SK-N-SH (cell line): ENCODE results near the gene INPP5J. TPM values are rescaled to one million over a fixed set of nuclear protein-coding genes. Genes with fewer than 3 reads are reported as not detected.

Source experiments
- CTCF ChIA-PET: fragments of 300-600, 350-600 bp; formaldehyde crosslinking; extraction: SDS; loops from one replicate; lab custom pipeline; 2021; lab: Yijun Ruan, JAX
- POLR2A ChIA-PET: fragments of 350-600 bp; sonication (Branson Sonifier 250); formaldehyde crosslinking; extraction: SDS; loops from one replicate; lab custom pipeline; 2020; ENCODE audit warnings: antibody characterized with exemption, inconsistent platforms; lab: Yijun Ruan, JAX
- DNase-seq: peaks from one replicate; pipeline ENCODE4 v3.0.0; 2012
- H2AFZ ChIP-seq: fragments of 200-600 bp; sonication (generic); 2 replicates; pipeline ENCODE4 v1.8.1; 2016; ENCODE audit warnings: antibody characterized with exemption, mild to moderate bottlenecking, low read depth
- H3F3A ChIP-seq: fragments of 200-600 bp; sonication (generic); replicated peaks from 2 replicates; pipeline ENCODE3; 2016; ENCODE audit warnings: antibody characterized with exemption, mild to moderate bottlenecking; ENCODE audit not compliant: insufficient read depth
- H3K27ac ChIP-seq, 2 experiments: fragments of 200-500 bp in 1 of 2; fragments of 200-600 bp in 1 of 2; sonication (Bioruptor generic) in 1 of 2; sonication (generic), shearing (Covaris generic) in 1 of 2; 2 replicates each; pipeline versions ENCODE4 v1.5.1 to v1.6.1; 2014 to 2016; ENCODE audit warnings: low read depth in 2 of 2, inconsistent platforms in 1 of 2, low read length in 1 of 2, mild to moderate bottlenecking in 1 of 2, mixed read lengths in 1 of 2
- H3K27me3 ChIP-seq: fragments of 200-600 bp; sonication (generic), shearing (Covaris generic); 2 replicates; pipeline ENCODE4 v1.6.1; 2016; ENCODE audit warnings: mixed run types; ENCODE audit not compliant: insufficient read depth
- H3K36me3 ChIP-seq, 2 experiments: fragments of 200-500 bp in 1 of 2; fragments of 200-600 bp in 1 of 2; sonication (Bioruptor generic) in 1 of 2; sonication (generic) in 1 of 2; replicated peaks in 1 of 2; 2 replicates each; pipeline versions ENCODE3 to v1.5.1; 2014 to 2016; ENCODE audit warnings: low read length in 1 of 2, mild to moderate bottlenecking in 1 of 2; ENCODE audit not compliant: insufficient read depth in 2 of 2, control insufficient read depth in 1 of 2
- H3K4me1 ChIP-seq, 2 experiments: fragments of 200-500 bp in 1 of 2; fragments of 200-600 bp in 1 of 2; sonication (Bioruptor generic) in 1 of 2; sonication (generic), shearing (Covaris generic) in 1 of 2; 2 replicates each; pipeline versions ENCODE4 v1.5.1 to v1.6.1; 2014 to 2016; ENCODE audit warnings: low read depth in 1 of 2, low read length in 1 of 2, mixed run types in 1 of 2; ENCODE audit not compliant: insufficient read depth in 2 of 2, control insufficient read depth in 1 of 2
- H3K4me2 ChIP-seq: fragments of 200-600 bp; sonication (generic), shearing (Covaris generic); 2 replicates; pipeline ENCODE4 v1.6.1; 2017; ENCODE audit warnings: mixed run types
- H3K4me3 ChIP-seq, 2 experiments: fragments of 200-500 bp in 1 of 2; fragments of 200-600 bp in 1 of 2; sonication (Bioruptor generic) in 1 of 2; sonication (generic), shearing (Covaris generic) in 1 of 2; 2 replicates each; pipeline versions ENCODE4 v1.5.1 to v1.8.1; 2014 to 2016; ENCODE audit warnings: low read depth in 2 of 2, inconsistent platforms in 1 of 2, low read length in 1 of 2, mild to moderate bottlenecking in 1 of 2, mixed read lengths in 1 of 2, moderate library complexity in 1 of 2
- H3K79me2 ChIP-seq: fragments of 200-600 bp; sonication (generic); 2 replicates; pipeline ENCODE4 v1.8.1; 2017; ENCODE audit warnings: mild to moderate bottlenecking; ENCODE audit not compliant: insufficient read depth
- H3K9ac ChIP-seq: fragments of 200-600 bp; sonication (generic); 2 replicates; pipeline ENCODE4 v1.6.1; 2017; ENCODE audit warnings: mixed run types
- H3K9me2 ChIP-seq: fragments of 200-600 bp; sonication (generic); 2 replicates; pipeline ENCODE4 v1.6.1; 2017; ENCODE audit warnings: mixed run types
- H3K9me3 ChIP-seq: fragments of 200-600 bp; sonication (generic); 2 replicates; pipeline ENCODE4 v1.6.1; 2017; ENCODE audit warnings: mixed run types, mild to moderate bottlenecking, moderate library complexity
- H4K20me1 ChIP-seq: fragments of 200-600 bp; sonication (generic); 2 replicates; pipeline ENCODE4 v1.6.1; 2017; ENCODE audit warnings: mild to moderate bottlenecking, mixed run types; ENCODE audit not compliant: insufficient read depth
- CHD2 ChIP-seq: fragments of 150-350 bp; IDR thresholded peaks from 2 replicates; pipeline ENCODE4 v1.6.1; 2018; ENCODE audit warnings: low read length; ENCODE audit not compliant: partially characterized antibody
- CTCF ChIP-seq: fragments of 200-600 bp; sonication (generic); IDR thresholded peaks from 2 replicates; pipeline ENCODE4 v1.6.1; 2017; ENCODE audit warnings: antibody characterized with exemption, mild to moderate bottlenecking, moderate library complexity
- FOSL2 ChIP-seq: IDR thresholded peaks from 2 replicates; pipeline ENCODE4 v1.4.0; 2012; ENCODE audit warnings: low read depth, mild to moderate bottlenecking, moderate library complexity, borderline replicate concordance
- GATA2 ChIP-seq: sonication (generic); formaldehyde crosslinking; IDR thresholded peaks from 2 replicates; pipeline ENCODE4 v1.5.0; 2020; ENCODE audit warnings: mild to moderate bottlenecking, missing genetic modification reagents
- IRF3 ChIP-seq: fragments of 150-350 bp; IDR thresholded peaks from 2 replicates; pipeline ENCODE4 v1.6.1; 2016; ENCODE audit warnings: mild to moderate bottlenecking, low read depth, low read length
- JUND ChIP-seq: IDR thresholded peaks from 2 replicates; pipeline ENCODE4 v1.4.0; 2012
- MAX ChIP-seq: IDR thresholded peaks from 2 replicates; pipeline ENCODE4 v1.4.0; 2012; ENCODE audit warnings: low read depth
- MEF2A ChIP-seq: IDR thresholded peaks from 2 replicates; pipeline ENCODE4 v1.4.0; 2012; ENCODE audit warnings: low read depth, borderline replicate concordance
- NFIC ChIP-seq: IDR thresholded peaks from 2 replicates; pipeline ENCODE4 v1.4.0; 2012; ENCODE audit warnings: borderline replicate concordance
- POLR2AphosphoS5 ChIP-seq: IDR thresholded peaks from 2 replicates; pipeline ENCODE4 v1.6.1; 2012; ENCODE audit warnings: low read depth, low read length
- REST ChIP-seq: IDR thresholded peaks from 2 replicates; pipeline ENCODE4 v1.6.1; 2012; ENCODE audit warnings: mild to moderate bottlenecking, low read depth, low read length, moderate library complexity
- RFX5 ChIP-seq: IDR thresholded peaks from 2 replicates; pipeline ENCODE4 v1.6.1; 2012; ENCODE audit warnings: mild to moderate bottlenecking, improper control_type of control experiment, low read length
- RXRA ChIP-seq: IDR thresholded peaks from 2 replicates; pipeline ENCODE4 v1.4.0; 2012; ENCODE audit warnings: low read depth, mild to moderate bottlenecking, borderline replicate concordance
- SIN3A ChIP-seq: IDR thresholded peaks from 2 replicates; pipeline ENCODE4 v1.6.1; 2012; ENCODE audit warnings: low read depth, mild to moderate bottlenecking, low read length, moderate library complexity, borderline replicate concordance
- SMC3 ChIP-seq: IDR thresholded peaks from 2 replicates; pipeline ENCODE4 v1.6.1; 2012; ENCODE audit warnings: low read depth, low read length, improper control_type of control experiment
- TAF1 ChIP-seq: IDR thresholded peaks from 2 replicates; pipeline ENCODE4 v1.6.1; 2012; ENCODE audit warnings: low read depth, mild to moderate bottlenecking, low read length, moderate library complexity, borderline replicate concordance
- TEAD4 ChIP-seq: IDR thresholded peaks from 2 replicates; pipeline ENCODE4 v1.4.0; 2012; ENCODE audit warnings: mild to moderate bottlenecking, borderline replicate concordance; ENCODE audit not compliant: insufficient read depth
- USF1 ChIP-seq: IDR thresholded peaks from 2 replicates; pipeline ENCODE4 v1.4.0; 2012; ENCODE audit warnings: low read depth, borderline replicate concordance
- YY1 ChIP-seq: IDR thresholded peaks from 2 replicates; pipeline ENCODE4 v1.4.0; 2012; ENCODE audit warnings: low read depth, mild to moderate bottlenecking
- WGBS: methylation state at CpG from one replicate; pipeline ENCODE4 v1.1.6; 2017; ENCODE audit warnings: low lambda C conversion rate; 5-methylcytosine and 5-hydroxymethylcytosine counted together
- polyA plus RNA-seq, 3 experiments: library from polyadenylated mRNA; depleted of rRNA; stranded (reverse); fragments of >200 nt; gene quantifications; 2 replicates each; pipeline ENCODE4 v1.2.3, GENCODE V29; 2012

INPP5J gene
- polyA plus RNA-seq, 1 of the 3 experiments (the other 2 are of a cell fraction), result 3.2 TPM

GRCh38 chr22:31121403-31121802 lies 1.4 kb upstream of the INPP5J start:
- CTCF ChIA-PET, result interaction anchor here (1.6 to 8.2 kb wide), 2 partner anchors 12 to 36 kb away, joined by 7 to 52 read pairs; partner anchors contain the start of gene SELENOM

More at GRCh38 chr22:31121403-31121802, 1.4 kb upstream of the INPP5J start:
- Histone ChIP-seq H2AFZ (no peak overlapping the region), H3K4me2 (no peak overlapping the region), H3K9me3 (no peaks in the 10 kb centered on the region), H3K4me1 (peaks cover 0 to 45% of the 10 kb centered on the region in 2 experiments; a peak in 1 of 4 replicates), H3K79me2 (no peaks in the 10 kb centered on the region), H3K9me2 (no peaks in the 10 kb centered on the region), H3K9ac (no peak overlapping the region), H4K20me1 (no peaks in the 10 kb centered on the region), H3K27ac (no peak overlapping the region), H3K4me3 (no peak overlapping the region), H3F3A (no peaks in the 10 kb centered on the region), H3K36me3 (no peaks in the 10 kb centered on the region), H3K27me3 (no peaks in the 10 kb centered on the region)
- no peak for DNase-seq
- 95% methylated on average over 4 of the region's 4 CpGs for WGBS
- TF ChIP-seq RXRA, result no peak
- TF ChIP-seq NFIC, result no peak
- TF ChIP-seq MAX, result no peak
- TF ChIP-seq JUND, result no peak
- TF ChIP-seq TEAD4, result no peak
- no peak for TF ChIP-seq IRF3
- TF ChIP-seq FOSL2, result no peak
- no peak for TF ChIP-seq MEF2A
- TF ChIP-seq POLR2AphosphoS5, result no peak
- no peak for TF ChIP-seq SIN3A
- no peak for TF ChIP-seq CTCF
- TF ChIP-seq YY1, result no peak
- no peak for TF ChIP-seq RFX5
- no peak for TF ChIP-seq REST
- TF ChIP-seq TAF1, result no peak
- no peak for TF ChIP-seq SMC3
- TF ChIP-seq GATA2 (CRISPR knock-in tag), result no peak
- no peak for TF ChIP-seq USF1
- no peak for TF ChIP-seq CHD2
- POLR2A ChIA-PET, result no interaction called here
